HEK293 (cell line): Measurements from ENCODE around the gene PRLR.

Experiments
- TCF7L2 ChIP-seq: IDR thresholded peaks from 2 replicates; pipeline ENCODE4 v1.6.1; 2011; ENCODE audit warnings: low read depth, mild to moderate bottlenecking, inconsistent platforms, low read length, moderate library complexity, borderline replicate concordance
- ZNF292 ChIP-seq: fragments of 450-650 bp; formaldehyde crosslinking; IDR thresholded peaks from 2 replicates; pipeline ENCODE4 v1.5.1; 2016; ENCODE audit warnings: low read depth, missing biosample characterization, missing genetic modification characterization, borderline replicate concordance
- ZNF404 ChIP-seq: fragments of 450-650 bp; formaldehyde crosslinking; IDR thresholded peaks from 2 replicates; pipeline ENCODE4 v1.5.1; 2017; ENCODE audit warnings: missing biosample characterization, missing genetic modification characterization
- ZNF624 ChIP-seq: fragments of 450-650 bp; formaldehyde crosslinking; IDR thresholded peaks from 2 replicates; pipeline ENCODE4 v1.5.1; 2017; ENCODE audit warnings: missing biosample characterization, missing genetic modification characterization
- ZNF701 ChIP-seq: fragments of 450-650 bp; formaldehyde crosslinking; IDR thresholded peaks from 2 replicates; pipeline ENCODE4 v1.5.1; 2016; ENCODE audit warnings: missing biosample characterization, missing genetic modification characterization
- TF ChIP-seq, protein P1 (sequence below): fragments of 450-650 bp; formaldehyde crosslinking; IDR thresholded peaks from 2 replicates; pipeline ENCODE4 v1.5.1; 2016; ENCODE audit warnings: missing biosample characterization, missing genetic modification characterization
- TF ChIP-seq, protein P2 (sequence below): IDR thresholded peaks from 2 replicates; pipeline ENCODE4 v1.6.1; 2011; ENCODE audit warnings: mild to moderate bottlenecking, low read depth, low read length, borderline replicate concordance
- TF ChIP-seq, protein P3 (sequence below): fragments of 450-650 bp; formaldehyde crosslinking; IDR thresholded peaks from 2 replicates; pipeline ENCODE4 v1.5.1; 2017; ENCODE audit warnings: missing biosample characterization, missing genetic modification characterization

DNA sequence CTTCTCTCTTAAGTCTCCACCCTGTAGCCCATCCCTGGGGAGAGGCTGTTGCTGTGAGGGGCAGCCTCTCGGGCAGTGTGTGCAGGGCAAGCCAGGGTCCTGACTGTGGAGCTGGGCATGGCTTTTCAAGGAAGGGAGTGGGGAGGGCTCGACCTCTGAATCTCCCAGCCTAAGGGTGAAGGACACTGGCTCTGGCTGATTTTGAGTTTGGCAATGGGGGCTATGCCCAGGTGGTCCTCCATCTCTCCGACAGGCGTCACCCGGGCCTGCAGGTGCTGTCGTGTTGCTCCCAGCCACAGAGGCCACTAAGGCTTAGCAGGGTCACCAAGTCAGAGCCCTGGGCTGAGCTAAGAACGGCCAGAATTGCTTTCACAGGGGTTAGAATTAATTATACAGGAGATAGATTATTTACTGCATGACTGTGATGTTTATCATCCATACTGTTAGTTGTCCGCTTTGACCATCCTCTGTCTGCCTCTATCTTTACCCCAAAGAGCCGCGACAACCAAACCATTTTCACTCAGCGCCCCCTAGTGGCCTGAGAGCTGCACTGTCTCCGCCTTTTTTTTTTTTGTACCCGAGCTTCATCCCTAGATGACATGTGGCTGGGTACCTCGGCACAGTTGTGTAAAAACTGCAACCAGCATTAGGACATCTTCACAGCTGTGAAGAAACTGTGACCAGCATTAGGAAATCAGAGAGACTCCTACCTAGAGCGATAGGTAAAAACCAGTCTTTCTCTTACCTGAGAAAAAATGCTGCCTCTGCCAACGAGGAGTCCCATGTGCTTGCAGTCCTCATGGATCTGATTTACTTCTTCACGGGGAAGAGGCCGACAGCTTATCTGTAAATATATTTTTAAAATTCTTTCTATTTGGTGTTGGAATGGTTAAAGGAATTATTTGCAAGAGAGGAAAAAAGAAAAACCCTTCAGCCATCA is 227.0 kb downstream of the PRLR start:
- TF ChIP-seq, protein P1, sequence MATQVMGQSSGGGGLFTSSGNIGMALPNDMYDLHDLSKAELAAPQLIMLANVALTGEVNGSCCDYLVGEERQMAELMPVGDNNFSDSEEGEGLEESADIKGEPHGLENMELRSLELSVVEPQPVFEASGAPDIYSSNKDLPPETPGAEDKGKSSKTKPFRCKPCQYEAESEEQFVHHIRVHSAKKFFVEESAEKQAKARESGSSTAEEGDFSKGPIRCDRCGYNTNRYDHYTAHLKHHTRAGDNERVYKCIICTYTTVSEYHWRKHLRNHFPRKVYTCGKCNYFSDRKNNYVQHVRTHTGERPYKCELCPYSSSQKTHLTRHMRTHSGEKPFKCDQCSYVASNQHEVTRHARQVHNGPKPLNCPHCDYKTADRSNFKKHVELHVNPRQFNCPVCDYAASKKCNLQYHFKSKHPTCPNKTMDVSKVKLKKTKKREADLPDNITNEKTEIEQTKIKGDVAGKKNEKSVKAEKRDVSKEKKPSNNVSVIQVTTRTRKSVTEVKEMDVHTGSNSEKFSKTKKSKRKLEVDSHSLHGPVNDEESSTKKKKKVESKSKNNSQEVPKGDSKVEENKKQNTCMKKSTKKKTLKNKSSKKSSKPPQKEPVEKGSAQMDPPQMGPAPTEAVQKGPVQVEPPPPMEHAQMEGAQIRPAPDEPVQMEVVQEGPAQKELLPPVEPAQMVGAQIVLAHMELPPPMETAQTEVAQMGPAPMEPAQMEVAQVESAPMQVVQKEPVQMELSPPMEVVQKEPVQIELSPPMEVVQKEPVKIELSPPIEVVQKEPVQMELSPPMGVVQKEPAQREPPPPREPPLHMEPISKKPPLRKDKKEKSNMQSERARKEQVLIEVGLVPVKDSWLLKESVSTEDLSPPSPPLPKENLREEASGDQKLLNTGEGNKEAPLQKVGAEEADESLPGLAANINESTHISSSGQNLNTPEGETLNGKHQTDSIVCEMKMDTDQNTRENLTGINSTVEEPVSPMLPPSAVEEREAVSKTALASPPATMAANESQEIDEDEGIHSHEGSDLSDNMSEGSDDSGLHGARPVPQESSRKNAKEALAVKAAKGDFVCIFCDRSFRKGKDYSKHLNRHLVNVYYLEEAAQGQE, result no peak
- TF ChIP-seq ZNF701 (tag by site-specific recombination) (no peak), TCF7L2 (no peak), ZNF624 (no peak), ZNF404 (tag by site-specific recombination) (no peak), ZNF292 (tag by site-specific recombination) (no peak)
- TF ChIP-seq, protein P2, sequence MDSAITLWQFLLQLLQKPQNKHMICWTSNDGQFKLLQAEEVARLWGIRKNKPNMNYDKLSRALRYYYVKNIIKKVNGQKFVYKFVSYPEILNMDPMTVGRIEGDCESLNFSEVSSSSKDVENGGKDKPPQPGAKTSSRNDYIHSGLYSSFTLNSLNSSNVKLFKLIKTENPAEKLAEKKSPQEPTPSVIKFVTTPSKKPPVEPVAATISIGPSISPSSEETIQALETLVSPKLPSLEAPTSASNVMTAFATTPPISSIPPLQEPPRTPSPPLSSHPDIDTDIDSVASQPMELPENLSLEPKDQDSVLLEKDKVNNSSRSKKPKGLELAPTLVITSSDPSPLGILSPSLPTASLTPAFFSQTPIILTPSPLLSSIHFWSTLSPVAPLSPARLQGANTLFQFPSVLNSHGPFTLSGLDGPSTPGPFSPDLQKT, result no peak
- TF ChIP-seq, protein P3, sequence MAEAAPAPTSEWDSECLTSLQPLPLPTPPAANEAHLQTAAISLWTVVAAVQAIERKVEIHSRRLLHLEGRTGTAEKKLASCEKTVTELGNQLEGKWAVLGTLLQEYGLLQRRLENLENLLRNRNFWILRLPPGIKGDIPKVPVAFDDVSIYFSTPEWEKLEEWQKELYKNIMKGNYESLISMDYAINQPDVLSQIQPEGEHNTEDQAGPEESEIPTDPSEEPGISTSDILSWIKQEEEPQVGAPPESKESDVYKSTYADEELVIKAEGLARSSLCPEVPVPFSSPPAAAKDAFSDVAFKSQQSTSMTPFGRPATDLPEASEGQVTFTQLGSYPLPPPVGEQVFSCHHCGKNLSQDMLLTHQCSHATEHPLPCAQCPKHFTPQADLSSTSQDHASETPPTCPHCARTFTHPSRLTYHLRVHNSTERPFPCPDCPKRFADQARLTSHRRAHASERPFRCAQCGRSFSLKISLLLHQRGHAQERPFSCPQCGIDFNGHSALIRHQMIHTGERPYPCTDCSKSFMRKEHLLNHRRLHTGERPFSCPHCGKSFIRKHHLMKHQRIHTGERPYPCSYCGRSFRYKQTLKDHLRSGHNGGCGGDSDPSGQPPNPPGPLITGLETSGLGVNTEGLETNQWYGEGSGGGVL (tag by site-specific recombination), result no peak
